HepG2 (cell line): ENCODE measurements around the gene TPM1. TPM values are rescaled to one million over a fixed set of nuclear protein-coding genes. Genes with fewer than 3 reads are reported as not detected.
A peak's percentile ranks its signal among the peaks of the same experiment; 100 is the strongest.

Experiments
- AKNA ChIP-seq: sonication (generic); formaldehyde crosslinking; IDR thresholded peaks from 2 replicates; pipeline ENCODE4 v1.4.0; 2020; ENCODE audit warnings: missing genetic modification reagents, borderline replicate concordance
- FOSL1 ChIP-seq: sonication (generic); formaldehyde crosslinking; IDR thresholded peaks from 2 replicates; pipeline ENCODE4 v1.9.0; 2021; ENCODE audit warnings: missing genetic modification reagents, borderline replicate concordance
- KAT2B ChIP-seq: fragments of 150-350 bp; IDR thresholded peaks from 2 replicates; pipeline ENCODE4 v1.6.1; 2014; ENCODE audit warnings: low read depth, low read length, borderline replicate concordance
- NR2F2 ChIP-seq: IDR thresholded peaks from 2 replicates; pipeline ENCODE4 v1.6.1; 2012; ENCODE audit warnings: low read depth, inconsistent platforms, borderline replicate concordance
- PHB2 ChIP-seq: fragments of 450-650 bp; IDR thresholded peaks from 2 replicates; pipeline ENCODE4 v1.6.1; 2018; ENCODE audit not compliant: partially characterized antibody
- PREB ChIP-seq: sonication (generic); formaldehyde crosslinking; IDR thresholded peaks from 2 replicates; pipeline ENCODE4 v1.4.0; 2020; ENCODE audit warnings: missing genetic modification reagents
- PRPF4 ChIP-seq: fragments of 200-400 bp; formaldehyde crosslinking; IDR thresholded peaks from 2 replicates; pipeline ENCODE4 v1.6.1; 2016; ENCODE audit warnings: low read length, low read depth; ENCODE audit not compliant: poor library complexity, severe bottlenecking
- THAP11 ChIP-seq: IDR thresholded peaks from 2 replicates; pipeline ENCODE4 v1.6.1; 2016; ENCODE audit warnings: missing biosample characterization, missing genetic modification reagents
- TRIM24 ChIP-seq: sonication (generic); formaldehyde crosslinking; IDR thresholded peaks from 2 replicates; pipeline ENCODE4 v1.8.0; 2022; ENCODE audit warnings: mild to moderate bottlenecking, missing genetic modification reagents
- ZBTB25 ChIP-seq: IDR thresholded peaks from 2 replicates; pipeline ENCODE4 v1.6.1; 2018; ENCODE audit warnings: missing genetic modification reagents
- polyA plus RNA-seq, 8 experiments: library from polyadenylated mRNA; depleted of rRNA in 3 of 8; stranded (reverse) in 7 of 8; unstranded in 1 of 8; fragments of >200 nt; fragmentation: Illumina TruSeq in 4 of 8; extraction: Trizol in 4 of 8; gene quantifications; 2 replicates each; pipeline versions ENCODE4 v1.2.1 to v1.2.3, GENCODE V29; 2011 to 2016; ENCODE audit warnings: low read depth in 4 of 8, missing spikeins in 1 of 8, mixed read lengths in 1 of 8; ENCODE audit not compliant: insufficient read depth in 1 of 8
- total RNA-seq, 5 experiments: library from RNA; depleted of rRNA; stranded (reverse); fragments of >200 nt; fragmentation: Illumina TruSeq; extraction: Trizol; gene quantifications; 2 replicates each; pipeline ENCODE4 v1.2.3, GENCODE V29; 2016; ENCODE audit warnings: low read depth in 1 of 5
- TF ChIP-seq, protein P1 (sequence below): IDR thresholded peaks from 2 replicates; pipeline ENCODE4 v1.6.1; 2016
- TF ChIP-seq, protein P2 (sequence below): sonication (generic); formaldehyde crosslinking; IDR thresholded peaks from 2 replicates; pipeline ENCODE4 v1.4.0; 2020; ENCODE audit warnings: missing genetic modification reagents
- TF ChIP-seq, protein P3 (sequence below): sonication (generic); formaldehyde crosslinking; IDR thresholded peaks from 2 replicates; pipeline ENCODE4 v1.4.0; 2020; ENCODE audit warnings: missing genetic modification reagents, low read depth, mild to moderate bottlenecking, borderline replicate concordance

The TPM1 gene
- total and polyA plus RNA-seq, 2 of the 13 experiments (the other 11 are each of a cell fraction or from before 2014, with no cell fraction given) = 98.9 to 109 TPM

GRCh38 chr15:63048115-63048775, 5.7 kb downstream of the TPM1 start (continued):
- TF ChIP-seq AKNA (no peak), PRPF4 (no peak), FOSL1 (CRISPR knock-in tag) (no peak), THAP11 (CRISPR knock-in tag) (peak; percentile 83), ZBTB25 (CRISPR knock-in tag) (peak; percentile 58; the same call in 1 of the 2 replicates), PREB (CRISPR knock-in tag) (no peak), NR2F2 (0 out of 2 replicates have a peak, but pooled peaks have one; percentile 9), PHB2 (no peak), KAT2B (peak; percentile 17; the same call in 1 of the 2 replicates), TRIM24 (CRISPR knock-in tag) (no peak)
- TF ChIP-seq, protein P1, sequence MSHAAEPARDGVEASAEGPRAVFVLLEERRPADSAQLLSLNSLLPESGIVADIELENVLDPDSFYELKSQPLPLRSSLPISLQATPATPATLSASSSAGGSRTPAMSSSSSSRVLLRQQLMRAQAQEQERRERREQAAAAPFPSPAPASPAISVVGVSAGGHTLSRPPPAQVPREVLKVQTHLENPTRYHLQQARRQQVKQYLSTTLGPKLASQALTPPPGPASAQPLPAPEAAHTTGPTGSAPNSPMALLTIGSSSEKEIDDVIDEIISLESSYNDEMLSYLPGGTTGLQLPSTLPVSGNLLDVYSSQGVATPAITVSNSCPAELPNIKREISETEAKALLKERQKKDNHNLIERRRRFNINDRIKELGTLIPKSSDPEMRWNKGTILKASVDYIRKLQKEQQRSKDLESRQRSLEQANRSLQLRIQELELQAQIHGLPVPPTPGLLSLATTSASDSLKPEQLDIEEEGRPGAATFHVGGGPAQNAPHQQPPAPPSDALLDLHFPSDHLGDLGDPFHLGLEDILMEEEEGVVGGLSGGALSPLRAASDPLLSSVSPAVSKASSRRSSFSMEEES (CRISPR knock-in tag) = no peak
- TF ChIP-seq, protein P2, sequence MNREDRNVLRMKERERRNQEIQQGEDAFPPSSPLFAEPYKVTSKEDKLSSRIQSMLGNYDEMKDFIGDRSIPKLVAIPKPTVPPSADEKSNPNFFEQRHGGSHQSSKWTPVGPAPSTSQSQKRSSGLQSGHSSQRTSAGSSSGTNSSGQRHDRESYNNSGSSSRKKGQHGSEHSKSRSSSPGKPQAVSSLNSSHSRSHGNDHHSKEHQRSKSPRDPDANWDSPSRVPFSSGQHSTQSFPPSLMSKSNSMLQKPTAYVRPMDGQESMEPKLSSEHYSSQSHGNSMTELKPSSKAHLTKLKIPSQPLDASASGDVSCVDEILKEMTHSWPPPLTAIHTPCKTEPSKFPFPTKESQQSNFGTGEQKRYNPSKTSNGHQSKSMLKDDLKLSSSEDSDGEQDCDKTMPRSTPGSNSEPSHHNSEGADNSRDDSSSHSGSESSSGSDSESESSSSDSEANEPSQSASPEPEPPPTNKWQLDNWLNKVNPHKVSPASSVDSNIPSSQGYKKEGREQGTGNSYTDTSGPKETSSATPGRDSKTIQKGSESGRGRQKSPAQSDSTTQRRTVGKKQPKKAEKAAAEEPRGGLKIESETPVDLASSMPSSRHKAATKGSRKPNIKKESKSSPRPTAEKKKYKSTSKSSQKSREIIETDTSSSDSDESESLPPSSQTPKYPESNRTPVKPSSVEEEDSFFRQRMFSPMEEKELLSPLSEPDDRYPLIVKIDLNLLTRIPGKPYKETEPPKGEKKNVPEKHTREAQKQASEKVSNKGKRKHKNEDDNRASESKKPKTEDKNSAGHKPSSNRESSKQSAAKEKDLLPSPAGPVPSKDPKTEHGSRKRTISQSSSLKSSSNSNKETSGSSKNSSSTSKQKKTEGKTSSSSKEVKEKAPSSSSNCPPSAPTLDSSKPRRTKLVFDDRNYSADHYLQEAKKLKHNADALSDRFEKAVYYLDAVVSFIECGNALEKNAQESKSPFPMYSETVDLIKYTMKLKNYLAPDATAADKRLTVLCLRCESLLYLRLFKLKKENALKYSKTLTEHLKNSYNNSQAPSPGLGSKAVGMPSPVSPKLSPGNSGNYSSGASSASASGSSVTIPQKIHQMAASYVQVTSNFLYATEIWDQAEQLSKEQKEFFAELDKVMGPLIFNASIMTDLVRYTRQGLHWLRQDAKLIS (CRISPR knock-in tag) = no peak
- TF ChIP-seq, protein P3, sequence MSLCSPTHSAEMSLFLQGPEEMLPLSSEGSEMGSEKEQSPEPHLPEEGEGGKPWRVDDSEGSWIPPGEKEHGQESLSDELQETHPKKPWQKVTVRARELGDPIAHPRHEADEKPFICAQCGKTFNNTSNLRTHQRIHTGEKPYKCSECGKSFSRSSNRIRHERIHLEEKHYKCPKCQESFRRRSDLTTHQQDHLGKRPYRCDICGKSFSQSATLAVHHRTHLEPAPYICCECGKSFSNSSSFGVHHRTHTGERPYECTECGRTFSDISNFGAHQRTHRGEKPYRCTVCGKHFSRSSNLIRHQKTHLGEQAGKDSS (CRISPR knock-in tag) = peak; percentile 85
